ENCODE measurements around the gene CDCA4.

GRCh38 chr14:105055736-105056302, 34.9 kb upstream of the CDCA4 start:
- TF ChIP-seq, protein P1, sequence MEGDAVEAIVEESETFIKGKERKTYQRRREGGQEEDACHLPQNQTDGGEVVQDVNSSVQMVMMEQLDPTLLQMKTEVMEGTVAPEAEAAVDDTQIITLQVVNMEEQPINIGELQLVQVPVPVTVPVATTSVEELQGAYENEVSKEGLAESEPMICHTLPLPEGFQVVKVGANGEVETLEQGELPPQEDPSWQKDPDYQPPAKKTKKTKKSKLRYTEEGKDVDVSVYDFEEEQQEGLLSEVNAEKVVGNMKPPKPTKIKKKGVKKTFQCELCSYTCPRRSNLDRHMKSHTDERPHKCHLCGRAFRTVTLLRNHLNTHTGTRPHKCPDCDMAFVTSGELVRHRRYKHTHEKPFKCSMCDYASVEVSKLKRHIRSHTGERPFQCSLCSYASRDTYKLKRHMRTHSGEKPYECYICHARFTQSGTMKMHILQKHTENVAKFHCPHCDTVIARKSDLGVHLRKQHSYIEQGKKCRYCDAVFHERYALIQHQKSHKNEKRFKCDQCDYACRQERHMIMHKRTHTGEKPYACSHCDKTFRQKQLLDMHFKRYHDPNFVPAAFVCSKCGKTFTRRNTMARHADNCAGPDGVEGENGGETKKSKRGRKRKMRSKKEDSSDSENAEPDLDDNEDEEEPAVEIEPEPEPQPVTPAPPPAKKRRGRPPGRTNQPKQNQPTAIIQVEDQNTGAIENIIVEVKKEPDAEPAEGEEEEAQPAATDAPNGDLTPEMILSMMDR (IDR thresholded peaks at IDR 0.05) = no peak
- TF ChIP-seq POLR2A (IDR thresholded peaks at IDR 0.05) (no peak), EP300 (IDR thresholded peaks at IDR 0.05) (no peak), POLR2AphosphoS5 (IDR thresholded peaks at IDR 0.05) (no peak)
